Stimulated activated CD4-positive, alpha-beta T cell treated with anti-CD3 and anti-CD28 coated beads, Interleukin-4, amount 100 ng/mL, for 4 hours (primary cell): Measurements from ENCODE around the gene ZMIZ1.

Source experiments
- DNase-seq, 2 experiments: peaks; one replicate each; pipeline ENCODE4 v3.0.0-alpha.2; 2020

Gene ZMIZ1

DNA sequence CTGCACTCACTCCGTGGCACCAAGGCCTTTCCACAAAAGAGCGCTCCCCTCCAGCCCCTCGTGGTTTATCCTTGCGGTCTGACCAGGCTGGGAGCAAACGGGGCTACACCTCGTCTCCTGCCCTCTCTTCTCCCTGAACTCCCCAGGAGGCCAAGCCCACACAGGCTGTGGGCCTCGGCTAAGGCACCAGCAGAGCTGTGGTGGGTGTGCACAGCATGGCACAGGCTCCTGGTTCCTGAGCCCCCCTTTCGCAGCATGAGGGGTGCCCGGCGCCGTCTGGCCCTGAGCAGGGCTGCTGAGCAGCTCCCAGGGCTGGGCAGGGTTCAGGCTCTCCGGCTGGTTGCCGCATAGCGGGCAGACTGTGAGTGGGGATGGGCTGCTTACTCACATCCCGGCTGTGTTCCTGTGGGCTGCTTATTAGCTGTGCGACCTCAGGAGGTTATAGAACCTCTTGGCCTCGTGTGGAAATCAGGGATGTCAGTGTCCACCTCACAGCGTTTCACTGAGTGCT lies 90.4 kb downstream of the ZMIZ1 start:
- DNase-seq: no peak

DNA sequence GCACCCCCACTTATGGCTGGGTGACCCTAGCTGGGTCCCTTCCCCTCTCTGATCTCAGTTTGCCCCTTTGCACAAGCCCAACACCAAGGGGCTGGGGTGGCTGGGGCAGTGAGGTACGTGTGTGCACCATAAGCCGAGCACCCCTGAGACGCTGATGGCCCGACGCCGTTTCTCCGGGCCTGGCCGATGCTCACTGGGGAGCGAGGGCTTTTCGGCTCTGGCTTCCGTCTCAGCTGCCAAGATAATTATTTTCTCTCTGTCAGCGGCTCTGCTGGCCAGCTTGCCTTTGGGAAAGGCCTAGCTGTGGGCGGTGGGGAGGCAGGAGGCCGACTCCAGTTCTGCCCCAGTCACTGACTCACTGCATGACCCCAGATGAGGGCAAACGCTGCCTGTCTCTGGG lies 91.0 kb downstream of the ZMIZ1 start:
- no peak for DNase-seq

DNA sequence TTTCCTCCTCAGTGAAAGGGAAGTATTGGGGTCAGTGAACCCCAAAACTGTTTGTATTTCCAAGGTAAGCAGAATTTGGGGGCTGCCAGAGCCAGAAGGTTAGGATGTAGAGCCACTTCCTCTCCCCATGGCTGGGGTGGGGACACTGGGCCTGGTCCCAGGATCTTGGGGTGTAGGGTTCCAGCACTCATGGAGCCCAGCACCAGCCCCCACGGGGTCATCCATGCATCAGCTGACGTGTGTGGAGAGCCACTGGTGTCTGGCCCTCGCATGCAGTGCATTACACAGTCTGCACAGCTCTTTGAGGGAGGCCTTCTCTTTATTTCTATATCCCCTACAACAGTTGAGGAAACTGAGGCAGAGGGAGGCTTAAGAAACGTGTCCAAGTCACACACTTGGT lies 91.4 kb downstream of the ZMIZ1 start:
- no peak for DNase-seq

DNA sequence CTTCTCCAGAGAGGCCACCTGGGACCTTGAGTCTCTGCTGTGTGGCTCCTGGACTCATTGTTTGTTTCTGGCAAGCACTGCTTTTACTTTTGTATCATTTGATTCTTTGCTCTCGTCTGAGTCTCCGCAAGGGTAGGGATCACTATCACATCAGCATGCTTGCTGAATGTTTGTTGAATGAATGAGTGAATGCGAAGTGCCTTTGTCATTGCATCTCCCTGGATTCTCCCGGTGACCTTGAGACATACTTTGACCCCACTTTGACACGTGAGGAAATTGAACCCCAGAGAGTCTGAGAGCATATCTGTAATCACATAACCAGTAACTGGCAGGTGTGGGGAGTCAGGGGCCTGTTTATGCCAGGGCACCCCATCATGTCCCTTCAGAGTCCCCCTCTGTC lies 92.8 kb downstream of the ZMIZ1 start:
- DNase-seq: no peak

DNA sequence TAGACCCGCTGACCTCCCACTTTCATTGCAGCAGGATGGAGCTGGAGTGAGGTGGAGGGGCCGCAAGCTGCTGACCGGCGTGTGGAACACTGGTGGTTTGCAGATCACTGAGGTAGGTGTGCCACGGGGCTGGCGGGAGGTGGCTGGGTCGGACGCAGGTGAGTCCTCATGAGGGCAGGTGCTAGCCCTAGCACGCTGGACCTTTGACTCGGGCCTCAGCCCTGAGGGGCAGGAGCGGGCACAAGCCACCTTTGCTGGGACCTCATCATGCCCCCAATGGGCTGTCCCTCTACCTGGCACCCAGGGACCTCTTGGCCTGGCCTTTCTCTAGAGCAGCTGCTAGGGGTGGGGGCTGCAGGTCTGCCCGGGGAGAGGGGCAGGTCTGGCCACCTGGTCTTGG lies 93.3 kb downstream of the ZMIZ1 start:
- DNase-seq: no peak

DNA sequence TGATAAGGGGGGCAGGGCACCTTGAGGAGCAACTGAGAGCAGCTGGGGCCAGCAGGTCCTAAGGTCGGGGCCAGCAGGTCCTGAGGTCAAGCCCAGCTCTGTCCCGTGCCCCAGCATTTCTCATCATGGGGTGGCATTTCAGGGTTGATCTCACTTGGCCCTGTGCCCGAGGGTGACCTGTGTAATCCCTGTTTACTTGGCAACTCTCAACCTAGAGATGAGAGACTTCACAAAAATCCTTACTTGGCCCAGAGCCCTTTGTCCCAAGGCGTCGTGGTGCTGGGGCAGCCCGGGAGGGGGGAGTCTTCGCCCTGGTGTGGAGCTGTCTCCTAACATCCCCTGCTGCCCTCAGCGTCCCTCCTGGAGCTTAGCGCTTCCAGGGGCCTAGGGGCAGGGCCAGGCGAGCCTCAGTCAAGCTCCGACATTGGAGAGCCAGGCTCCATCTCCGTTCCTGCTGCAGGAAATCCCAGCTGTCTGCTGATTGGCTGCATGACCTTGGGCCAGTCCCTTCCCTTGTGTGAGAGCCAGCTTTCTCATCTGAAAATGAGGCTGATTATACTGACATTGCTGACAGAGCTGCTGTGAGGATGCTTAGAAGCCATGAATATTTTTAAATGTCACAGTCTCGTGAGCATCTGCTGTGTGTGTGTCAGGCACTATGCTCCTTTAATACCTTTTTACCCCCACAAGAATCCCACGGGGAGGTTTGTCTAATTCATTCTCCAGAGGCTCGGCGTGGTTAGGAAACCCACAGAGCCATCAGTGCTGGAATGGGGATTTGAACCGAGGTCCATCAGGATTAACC lies 94.3 kb downstream of the ZMIZ1 start:
- DNase-seq: no peak

DNA sequence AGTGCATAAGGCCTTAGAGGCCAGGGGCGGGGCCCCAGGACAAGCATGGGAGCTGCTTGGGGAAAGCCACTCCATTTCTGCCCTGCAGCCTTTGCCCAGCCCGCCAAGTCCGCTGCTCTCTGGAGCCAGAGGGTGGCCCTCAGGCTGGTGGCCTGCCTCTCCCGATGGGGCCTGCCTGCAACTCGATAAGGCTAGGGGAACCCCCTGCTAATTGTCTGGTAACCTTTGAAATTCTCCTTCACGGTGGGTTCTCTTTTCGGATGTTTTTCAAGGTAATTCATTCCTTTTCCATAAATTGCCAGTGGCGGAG lies 94.9 kb downstream of the ZMIZ1 start:
- no peak for DNase-seq

DNA sequence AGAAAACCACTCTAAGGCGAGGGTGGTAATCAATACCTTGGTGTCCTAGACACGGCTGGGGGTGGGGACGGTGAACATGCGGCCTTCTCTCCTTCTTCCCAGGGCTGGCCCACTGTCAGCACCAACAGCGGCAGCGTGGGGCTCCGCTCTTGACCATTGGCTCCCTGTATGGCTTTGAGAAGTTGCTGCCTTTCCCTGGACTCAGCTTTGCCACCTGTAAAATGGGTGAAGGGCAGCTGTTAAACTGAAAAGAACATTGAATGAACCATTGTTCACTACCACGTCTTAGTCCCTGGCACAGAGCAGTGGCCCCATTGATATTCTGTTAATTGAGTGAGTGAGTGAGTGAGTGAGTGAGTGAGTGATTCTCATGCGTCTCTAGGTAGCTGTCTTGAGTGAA lies 95.3 kb downstream of the ZMIZ1 start:
- no peak for DNase-seq

DNA sequence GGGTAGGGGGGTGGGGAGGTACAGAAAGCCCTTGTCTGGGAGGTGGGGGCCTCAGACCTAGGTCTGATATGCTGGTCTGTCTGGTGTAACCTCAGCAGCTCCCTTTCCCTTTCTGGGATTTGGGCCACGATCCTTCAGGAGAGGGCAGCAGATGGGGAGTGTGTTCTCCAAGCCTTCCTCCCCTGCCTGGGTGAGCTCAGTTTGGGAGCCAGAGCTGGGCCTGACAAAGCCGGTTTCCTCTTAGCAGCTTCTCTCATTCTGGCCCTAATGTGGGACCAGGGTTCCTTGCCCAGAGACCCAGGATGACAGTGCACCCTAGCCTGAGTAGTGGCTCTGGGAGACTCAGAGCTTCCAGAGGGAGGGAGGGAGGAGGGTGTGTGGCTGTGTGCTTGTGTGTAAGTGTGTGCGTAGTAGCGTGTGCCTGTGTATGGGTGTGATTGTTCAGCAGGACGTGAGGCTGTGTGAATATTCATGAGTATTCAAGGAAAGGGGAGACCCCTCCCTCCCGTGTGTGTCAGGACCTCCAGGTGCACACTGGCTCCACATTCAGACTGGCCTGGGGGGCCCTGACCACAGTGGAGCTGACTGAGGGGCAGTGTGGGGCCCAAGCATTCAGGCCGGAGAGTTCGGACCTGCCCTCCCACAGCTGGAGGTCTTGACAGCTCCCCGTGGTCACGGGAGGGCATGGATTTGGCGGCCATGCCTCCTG lies 96.5 kb downstream of the ZMIZ1 start:
- no peak for DNase-seq

DNA sequence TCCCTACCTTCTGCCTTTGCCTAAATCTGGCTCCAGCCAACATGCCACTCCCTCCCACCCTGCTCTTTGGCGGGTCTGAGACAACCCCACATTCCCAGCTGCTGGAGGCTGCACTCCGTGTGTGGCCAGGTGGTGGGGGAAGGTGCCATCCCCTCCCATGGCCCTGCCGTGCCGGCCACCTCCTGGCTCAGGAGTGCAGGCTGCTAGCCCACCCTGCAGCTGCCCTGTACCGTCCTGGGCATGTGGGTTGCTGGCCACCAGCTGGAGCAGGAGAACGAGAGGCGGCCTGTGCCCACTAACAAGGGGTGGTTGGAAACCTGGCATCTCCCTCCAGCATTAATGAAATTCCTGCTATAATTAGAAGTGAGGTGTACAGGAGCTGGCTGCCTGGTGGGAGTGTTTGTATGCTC lies 97.6 kb downstream of the ZMIZ1 start:
- DNase-seq: no peak

DNA sequence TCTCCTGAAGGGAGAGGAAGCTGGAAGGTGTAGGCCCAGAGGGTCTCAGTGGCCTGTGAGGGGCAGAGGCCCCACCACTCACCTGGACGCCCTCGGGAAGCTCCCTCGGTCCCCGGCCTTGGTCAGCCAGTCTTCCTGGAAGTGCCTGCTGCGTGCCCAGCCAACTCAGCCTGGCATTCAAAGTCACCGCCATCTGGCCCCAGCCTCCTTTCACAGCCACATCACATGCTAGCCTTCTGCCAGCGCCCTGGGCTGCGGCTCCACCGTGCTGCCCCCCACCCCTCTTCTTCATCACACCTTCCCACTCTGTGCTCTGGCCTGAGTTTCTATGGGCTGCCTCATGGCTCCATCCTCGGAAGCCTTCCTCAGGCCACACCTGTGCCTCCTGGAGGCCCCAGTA lies 98.0 kb downstream of the ZMIZ1 start:
- DNase-seq: no peak

DNA sequence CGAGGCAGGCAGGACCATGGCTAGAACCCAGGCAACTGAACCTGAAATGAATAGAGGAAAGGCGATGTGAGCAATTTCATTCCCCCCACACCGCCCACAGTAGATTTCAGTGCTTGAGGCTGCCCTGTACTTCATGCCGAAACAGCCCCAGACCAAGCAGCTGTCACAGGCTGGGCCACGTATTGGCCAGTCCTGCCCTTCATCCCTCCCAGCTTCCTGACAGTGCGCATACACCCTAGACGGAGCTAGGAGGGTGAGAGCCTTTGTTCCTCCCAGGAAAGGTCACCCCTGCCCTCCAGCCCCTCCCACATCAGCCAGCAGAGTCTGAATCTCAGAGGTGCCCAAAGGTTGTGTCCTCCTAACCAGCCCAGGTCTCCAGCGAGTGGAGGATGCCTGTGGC lies 98.8 kb downstream of the ZMIZ1 start:
- DNase-seq: no peak

DNA sequence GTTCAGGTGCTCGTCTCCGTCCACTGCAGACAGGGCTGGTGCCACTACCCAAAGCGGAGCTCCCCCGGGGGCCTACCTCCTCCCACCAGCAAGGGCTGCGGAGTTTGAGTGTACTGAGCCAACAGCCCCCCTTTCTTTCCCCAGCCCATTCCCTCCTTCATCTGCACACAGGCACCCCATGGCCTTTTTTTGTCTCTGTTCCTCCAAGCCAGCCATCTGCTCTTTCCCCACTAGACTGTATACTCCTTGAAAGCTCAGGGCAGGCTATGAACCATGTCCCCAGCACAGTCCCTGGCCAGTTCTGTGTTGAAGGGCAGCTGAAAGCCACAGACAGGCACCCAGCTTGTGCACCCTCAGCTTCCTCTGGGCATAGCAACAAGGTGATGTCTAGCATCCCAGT lies 99.4 kb downstream of the ZMIZ1 start:
- no peak for DNase-seq

DNA sequence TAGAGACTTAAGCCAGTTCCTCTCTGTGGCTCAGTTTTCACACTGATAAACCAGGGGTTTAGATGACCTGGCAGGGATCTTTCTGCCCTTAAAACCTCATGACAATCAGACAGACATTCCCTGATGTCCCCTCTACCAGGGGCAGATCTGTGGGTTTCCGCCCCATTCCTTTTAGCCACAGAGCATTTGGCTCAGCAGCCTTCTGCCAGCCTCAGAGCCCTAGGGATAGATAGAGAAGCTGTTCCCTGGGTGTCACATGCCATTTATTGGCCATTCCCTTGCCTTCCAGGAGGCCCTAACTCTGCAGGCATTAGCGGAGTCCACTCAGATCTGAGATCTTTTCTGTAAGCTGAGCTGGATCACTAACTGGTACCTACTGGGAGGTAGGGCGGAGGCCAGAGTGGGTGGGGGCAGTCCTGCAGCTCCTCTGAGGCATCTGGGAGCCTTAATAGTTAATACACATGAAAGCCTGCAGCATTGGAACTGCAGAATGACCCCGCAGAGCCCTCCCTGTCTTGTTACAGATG lies 101.5 kb downstream of the ZMIZ1 start:
- no peak for DNase-seq

DNA sequence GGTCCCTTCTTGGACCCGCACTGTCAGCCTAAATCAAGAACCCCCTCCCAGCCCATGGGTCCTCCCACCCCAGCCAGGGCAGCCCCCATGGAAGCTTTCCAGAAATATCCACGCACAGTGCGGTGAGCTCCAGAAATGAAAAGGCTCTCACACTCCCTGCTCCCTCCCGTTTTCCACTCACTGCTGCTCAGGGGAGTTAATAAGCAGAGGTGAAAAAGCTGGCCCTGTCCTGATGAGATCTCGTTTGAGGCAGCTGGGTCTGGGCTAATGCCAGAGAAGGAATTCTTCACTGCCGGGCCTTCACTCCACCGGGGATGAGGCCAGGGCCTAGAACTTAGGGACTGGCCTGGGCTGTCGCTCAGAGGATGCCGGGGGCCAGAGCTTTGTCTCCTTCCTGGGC lies 102.2 kb downstream of the ZMIZ1 start:
- DNase-seq: no peak

DNA sequence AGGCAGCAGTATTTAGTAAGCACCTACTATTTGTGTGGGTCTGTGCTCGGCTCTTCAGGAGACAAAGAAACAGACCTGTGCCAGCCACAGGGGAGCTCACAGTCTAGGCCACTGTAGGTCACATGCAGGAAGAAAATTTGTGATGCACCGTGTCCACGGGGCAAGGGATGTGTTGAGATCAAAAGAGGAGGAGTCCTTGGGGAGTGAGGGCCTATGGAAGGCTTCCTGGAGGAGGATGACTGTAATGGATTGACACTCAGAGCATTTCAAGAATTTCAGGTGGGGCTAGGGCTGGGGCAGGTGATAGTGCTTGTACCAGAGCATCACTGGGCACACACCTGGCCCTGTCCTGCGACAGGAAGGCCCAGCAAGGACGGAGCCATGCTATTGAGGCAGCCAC lies 102.7 kb downstream of the ZMIZ1 start:
- DNase-seq: no peak

DNA sequence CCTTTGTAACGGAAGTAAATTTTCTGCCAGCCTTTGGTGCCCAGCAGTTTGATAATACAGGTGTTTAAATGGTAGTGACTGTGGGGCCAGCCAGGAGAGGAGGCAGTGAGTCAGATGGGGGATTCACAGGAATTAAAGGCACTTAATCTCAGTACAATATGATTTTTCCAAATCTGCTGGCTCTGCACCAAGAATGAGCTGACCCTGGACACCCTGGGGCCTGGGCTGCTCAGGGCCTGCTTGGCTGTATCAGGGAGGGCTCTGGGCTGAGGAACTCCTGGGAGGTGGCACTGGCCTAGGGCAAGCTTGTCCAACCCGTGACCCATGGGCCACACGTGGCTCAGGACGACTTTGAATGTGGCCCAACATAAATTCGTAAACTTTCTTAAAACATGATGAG lies 104.1 kb downstream of the ZMIZ1 start:
- no peak for DNase-seq

DNA sequence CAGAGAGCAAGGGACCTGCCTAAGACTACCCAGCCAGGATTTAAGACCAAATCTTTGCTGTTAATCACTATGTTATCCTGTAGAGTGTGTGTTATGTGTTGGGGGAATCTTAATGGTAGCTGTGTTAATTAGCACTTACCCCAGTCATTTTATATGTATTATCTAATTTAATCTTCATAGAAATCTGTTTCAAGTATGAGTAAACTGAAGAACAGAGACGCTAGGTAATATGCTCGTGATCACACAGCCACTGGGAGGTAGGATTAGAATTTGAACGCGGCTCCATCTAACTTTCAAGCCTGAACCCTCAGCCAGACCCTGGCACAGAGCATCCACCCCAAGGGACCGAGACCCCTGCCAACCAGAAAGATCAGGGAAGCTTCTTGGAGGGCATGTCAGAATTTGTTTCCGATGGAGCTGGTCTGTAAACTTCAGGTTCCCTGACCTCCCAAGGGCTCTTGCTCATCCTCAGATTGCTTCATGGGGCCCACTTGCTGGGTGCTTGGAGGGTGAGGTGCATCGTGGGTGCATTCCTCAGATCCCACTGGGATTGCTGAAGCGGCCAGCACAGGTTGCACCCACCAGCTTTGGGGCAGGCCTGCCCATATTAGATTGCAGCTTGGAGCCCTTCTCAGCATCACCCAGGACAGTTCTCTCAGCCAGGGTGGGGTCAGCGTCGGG lies 105.0 kb downstream of the ZMIZ1 start:
- DNase-seq: no peak

DNA sequence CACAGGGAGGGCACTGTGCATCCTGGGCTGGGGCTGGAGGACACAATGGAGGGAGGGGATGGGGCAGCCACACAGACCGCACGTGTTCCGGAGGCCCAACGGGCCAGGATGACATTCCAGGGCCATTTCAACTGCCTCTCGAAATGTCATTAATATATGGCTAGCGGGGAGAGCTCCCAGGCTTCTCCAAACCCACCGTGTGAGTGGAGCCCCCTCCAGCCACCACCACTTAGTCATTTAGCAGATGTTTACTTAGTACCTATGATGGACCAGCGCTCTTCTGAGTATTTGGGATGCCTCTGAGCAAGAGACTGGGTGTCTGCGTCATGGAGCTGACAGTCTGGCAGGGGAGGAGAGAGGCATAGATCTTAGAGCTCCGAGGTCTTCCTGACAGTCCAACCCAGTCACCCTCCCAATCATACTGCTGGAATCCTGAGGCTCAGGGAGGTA lies 107.3 kb downstream of the ZMIZ1 start:
- no peak for DNase-seq

DNA sequence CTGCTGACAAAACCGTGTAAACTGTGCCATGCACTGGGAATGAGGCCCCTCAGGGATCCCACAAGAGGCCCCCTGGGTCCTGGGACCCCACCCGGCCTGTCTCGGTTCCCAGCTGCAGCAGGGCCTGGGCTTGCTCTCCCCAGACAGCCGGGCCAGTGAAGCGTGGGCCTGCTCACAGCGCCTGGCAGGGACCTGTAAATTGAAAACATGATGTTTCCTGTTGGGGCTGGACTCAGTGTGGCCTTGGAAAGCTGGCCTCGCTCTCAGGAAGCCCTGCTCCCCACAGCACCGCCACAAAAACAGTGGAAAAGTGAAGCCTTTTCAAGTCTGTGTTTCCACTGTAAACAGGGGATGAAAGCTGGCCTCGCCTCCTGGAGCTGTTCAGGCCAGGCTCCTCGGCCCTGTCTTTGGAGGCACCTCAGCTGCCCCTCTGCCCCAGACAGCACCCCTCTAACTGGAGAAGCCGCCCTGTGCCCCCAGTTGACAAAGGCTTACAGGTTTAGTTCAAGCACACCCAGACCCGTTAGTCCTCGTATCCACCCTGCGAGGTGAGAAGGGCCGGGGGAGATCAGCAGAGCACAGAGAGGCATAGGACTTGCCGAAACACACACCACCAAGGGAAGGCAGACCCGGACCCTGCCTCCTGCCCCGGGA lies 108.3 kb downstream of the ZMIZ1 start:
- no peak for DNase-seq

DNA sequence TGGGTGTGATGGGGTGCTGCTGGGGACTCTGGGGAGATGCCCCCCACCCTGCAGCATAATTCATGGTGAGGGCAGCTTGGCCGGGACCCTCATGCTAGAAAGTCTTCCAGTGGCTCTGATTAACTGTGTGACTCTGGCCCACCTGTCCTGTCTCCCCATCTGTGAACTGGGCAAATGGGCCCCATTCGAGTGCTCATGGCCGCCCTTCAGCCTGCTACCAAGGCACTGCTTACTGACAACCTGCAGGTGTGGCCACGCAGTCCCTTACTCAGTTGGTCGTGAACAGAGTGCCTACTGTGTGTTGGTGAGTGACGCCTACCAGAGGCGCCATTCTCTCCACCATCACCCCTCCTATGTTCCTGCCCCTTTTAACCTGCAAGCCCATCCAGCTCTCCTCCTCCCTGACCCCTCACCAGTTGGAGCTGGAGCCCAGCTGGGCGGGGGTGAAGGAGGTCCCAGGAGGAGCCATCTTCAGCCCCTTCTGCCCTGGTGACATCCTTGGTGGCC lies 109.4 kb downstream of the ZMIZ1 start:
- no peak for DNase-seq

DNA sequence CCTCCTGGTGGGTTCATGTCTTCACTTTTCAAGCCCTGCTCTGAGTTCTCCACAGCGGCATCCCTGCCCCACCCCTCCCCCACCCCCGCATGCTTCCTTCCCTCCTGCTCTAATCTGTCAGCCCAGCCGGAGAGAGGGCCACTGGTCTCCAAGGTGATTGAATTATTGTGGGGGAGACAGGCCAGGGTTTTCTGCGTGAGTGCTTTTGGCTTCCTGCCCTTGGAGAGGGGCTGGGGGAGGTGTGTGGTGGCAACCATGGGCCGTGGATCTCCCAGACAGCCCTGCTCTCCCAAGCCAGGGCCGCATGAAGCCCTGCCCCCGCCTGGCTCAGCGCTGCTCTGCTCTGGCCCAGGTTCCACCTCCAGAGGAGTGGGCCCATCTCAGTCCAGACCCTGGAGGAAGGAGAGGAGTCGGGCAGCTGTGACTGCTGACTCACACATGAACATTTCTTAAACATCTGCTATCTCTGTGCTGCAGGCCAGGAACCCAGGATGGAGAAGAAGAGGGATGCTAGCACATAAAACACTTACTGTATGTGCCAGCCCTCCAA lies 109.9 kb downstream of the ZMIZ1 start:
- no peak for DNase-seq
